Endothelial cell of umbilical vein (primary cell): Measurements from ENCODE around the gene LIMA1. TPM values are rescaled to one million over a fixed set of nuclear protein-coding genes. Genes with fewer than 3 reads are reported as not detected.

Source experiments
- BruUV-seq: library from RNA; stranded (reverse); fragments of 400-500 nt; replicated peaks from 2 replicates; lab custom pipeline; 2021; lab: Mats Ljungman, UMichigan
- CTCF ChIA-PET: fragments of 300-600, 350-600 bp; sonication (Branson Sonifier 250); formaldehyde crosslinking; loops from one replicate; lab custom pipeline; 2021; ENCODE audit warnings: antibody characterized with exemption, inconsistent platforms; lab: Charles Lee
- POLR2A ChIA-PET: fragments of 300-600, 350-600 bp; sonication (Branson Sonifier 250); formaldehyde crosslinking; loops from one replicate; lab custom pipeline; 2021; ENCODE audit warnings: antibody characterized with exemption, inconsistent platforms; lab: Charles Lee
- DNase-seq: peaks from one replicate; pipeline ENCODE4 v3.0.0-alpha.2; 2011; ENCODE audit warnings: low read depth, low spot score
- FAIRE-seq: peaks from 2 replicates; lab custom pipeline; 2011; peaks lifted over from hg19 to GRCh38; lab: Jason Lieb, UNC
- H2AFZ ChIP-seq: 2 replicates; pipeline ENCODE4 v1.6.0; 2012; ENCODE audit warnings: low read depth, low read length, control low read depth, inconsistent platforms
- H3K27ac ChIP-seq: 2 replicates; pipeline ENCODE4 v1.5.1; 2011; ENCODE audit warnings: low read depth, mild to moderate bottlenecking, control low read depth, low read length, moderate library complexity; ENCODE audit not compliant: insufficient read depth
- H3K27me3 ChIP-seq, 2 experiments: 2 replicates each; pipeline versions ENCODE4 v1.6.0 to v1.6.1; 2011; ENCODE audit warnings: low read length in 2 of 2, mixed read lengths in 1 of 2; ENCODE audit not compliant: control insufficient read depth in 2 of 2, insufficient read depth in 2 of 2
- H3K36me3 ChIP-seq, 2 experiments: 2 replicates in 1 of 2; 3 replicates in 1 of 2; pipeline ENCODE4 v1.5.1; 2011; ENCODE audit warnings: low read length in 2 of 2, mild to moderate bottlenecking in 1 of 2, moderate library complexity in 1 of 2; ENCODE audit not compliant: control insufficient read depth in 2 of 2, insufficient read depth in 2 of 2; ENCODE audit errors: extremely low read depth in 1 of 2
- H3K4me1 ChIP-seq: 3 replicates; pipeline ENCODE4 v1.5.1; 2011; ENCODE audit warnings: mild to moderate bottlenecking, low read length; ENCODE audit not compliant: control insufficient read depth, insufficient read depth; ENCODE audit errors: extremely low read depth
- H3K4me2 ChIP-seq: 2 replicates; pipeline ENCODE4 v1.6.1; 2011; ENCODE audit warnings: low read length, control low read depth, mixed read lengths; ENCODE audit not compliant: insufficient read depth
- H3K4me3 ChIP-seq, 3 experiments: fragments of 200-600 bp in 1 of 3; sonication (generic), shearing (Covaris generic) in 1 of 3; replicated peaks in 1 of 3; 2 replicates each; pipeline ENCODE4 v1.5.1; 2011 to 2016; ENCODE audit warnings: control low read depth in 3 of 3, low read length in 3 of 3, mild to moderate bottlenecking in 2 of 3, inconsistent platforms in 1 of 3, low read depth in 1 of 3, moderate library complexity in 1 of 3; ENCODE audit not compliant: insufficient read depth in 1 of 3
- H3K79me2 ChIP-seq: 2 replicates; pipeline ENCODE4 v1.6.0; 2012; ENCODE audit warnings: low read length, inconsistent platforms; ENCODE audit not compliant: control insufficient read depth, insufficient read depth
- H3K9ac ChIP-seq: replicated peaks from 2 replicates; pipeline ENCODE3; 2011; ENCODE audit warnings: low read length, control low read depth; ENCODE audit not compliant: insufficient read depth; ENCODE audit errors: extremely low read depth
- H3K9me1 ChIP-seq: replicated peaks from 3 replicates; pipeline ENCODE4 v1.6.0; 2011; ENCODE audit warnings: mild to moderate bottlenecking, low read length; ENCODE audit not compliant: control insufficient read depth, insufficient read depth; ENCODE audit errors: extremely low read depth
- H3K9me3 ChIP-seq: replicated peaks from 2 replicates; pipeline ENCODE4 v1.5.1; 2012; ENCODE audit warnings: low read length, inconsistent platforms; ENCODE audit not compliant: control insufficient read depth, insufficient read depth
- H4K20me1 ChIP-seq: replicated peaks from 2 replicates; pipeline ENCODE3; 2011; ENCODE audit warnings: mild to moderate bottlenecking, low read length; ENCODE audit not compliant: control insufficient read depth, insufficient read depth; ENCODE audit errors: extremely low read depth
- CTCF ChIP-seq, 2 donors: IDR thresholded peaks; 1 replicate in 1 of 2; 2 replicates in 1 of 2; pipeline ENCODE4 v1.5.1; 2011; ENCODE audit warnings: low read length in 2 of 2, mild to moderate bottlenecking in 2 of 2, moderate library complexity in 2 of 2, control low read depth in 1 of 2, inconsistent platforms in 1 of 2, low read depth in 1 of 2; ENCODE audit not compliant: insufficient read depth in 1 of 2; ENCODE audit errors: extremely low read depth in 1 of 2
- EZH2 ChIP-seq: IDR thresholded peaks from 2 replicates; pipeline ENCODE4 v1.6.1; 2012; ENCODE audit warnings: borderline replicate concordance, low read depth, mild to moderate bottlenecking, moderate library complexity, low read length, inconsistent platforms; ENCODE audit not compliant: severe bottlenecking
- FOS ChIP-seq: IDR thresholded peaks from 2 replicates; pipeline ENCODE4 v1.6.1; 2011; ENCODE audit warnings: mild to moderate bottlenecking, low read length, moderate library complexity, borderline replicate concordance; ENCODE audit not compliant: insufficient read depth
- GATA2 ChIP-seq: IDR thresholded peaks from 2 replicates; pipeline ENCODE4 v1.7.0; 2011; ENCODE audit warnings: low read depth, mild to moderate bottlenecking, moderate library complexity, mixed read lengths, low read length; ENCODE audit not compliant: insufficient read length, insufficient read depth
- JUN ChIP-seq: IDR thresholded peaks from 2 replicates; pipeline ENCODE4 v1.6.1; 2011; ENCODE audit warnings: borderline replicate concordance, low read depth; ENCODE audit not compliant: insufficient read length, insufficient read depth
- MAX ChIP-seq: IDR thresholded peaks from 2 replicates; pipeline ENCODE4 v1.6.1; 2011; ENCODE audit not compliant: insufficient read depth, insufficient read length
- MYC ChIP-seq: IDR thresholded peaks from one replicate; pipeline ENCODE4 v1.6.1; 2011; ENCODE audit warnings: mild to moderate bottlenecking, low read depth, low read length
- POLR2A ChIP-seq: IDR thresholded peaks from 2 replicates; pipeline ENCODE4 v1.6.1; 2012; ENCODE audit warnings: low read depth, mild to moderate bottlenecking, control low read depth, low read length
- POLR2AphosphoS5 ChIP-seq: IDR thresholded peaks from 2 replicates; pipeline ENCODE4 v1.6.1; 2012; ENCODE audit warnings: low read depth, mild to moderate bottlenecking, control low read depth, low read length, moderate library complexity; ENCODE audit not compliant: insufficient read depth
- dilution Hi-C: fragments of 300-500 bp; cut with MboI; formaldehyde crosslinking; loops from one replicate; pipeline ENCODE4 v1.15.0; 2019; ENCODE audit warnings: low sequenced_read_pairs; ENCODE audit not compliant: extremely low pct_ligation_motif_present
- intact Hi-C: fragments of 100-400 bp; cut with micrococcal nuclease; formaldehyde crosslinking; loops from one replicate; pipeline ENCODE4 v1.10.0; 2022
- polyA plus RNA-seq, 4 experiments: library from polyadenylated mRNA; depleted of rRNA in 3 of 4; stranded (reverse) in 3 of 4; unstranded in 1 of 4; fragments of >200 nt; gene quantifications; 2 replicates each; pipeline versions ENCODE4 v1.2.1 to v1.2.3, GENCODE V29; 2011 to 2012; ENCODE audit warnings: missing spikeins in 1 of 4
- total RNA-seq: library from RNA; stranded (reverse); gene quantifications from 2 replicates; pipeline ENCODE4 v1.2.3, GENCODE V29; 2021

The LIMA1 gene
- total and polyA plus RNA-seq, 2 donors (not counting 3 experiments of a cell fraction or from before 2014, with no cell fraction given): 35.0 to 87.3 TPM

- H3K36me3 ChIP-seq: no peaks in the 10 kb centered on the region
- H3K9me1 ChIP-seq: no peaks in the 10 kb centered on the region
- no peaks in the 10 kb centered on the region for H4K20me1 ChIP-seq
- DNase-seq (no peak), FAIRE-seq (no peak)
- no peak overlapping the region for H3K27ac ChIP-seq
- H3K4me2 ChIP-seq: no peak overlapping the region
- H3K9me3 ChIP-seq: no peaks in the 10 kb centered on the region
- BruUV-seq: no TSS peak
- dilution Hi-C loops: no loop called here
- intact Hi-C loops: no loop called here
- TF ChIP-seq POLR2A (no peak), MAX (no peak), FOS (no peak), JUN (no peak), POLR2AphosphoS5 (no peak), EZH2 (no peak), CTCF (IDR thresholded peaks at IDR 0.05; ENCODE audit: extremely low read depth in 1 of 2, insufficient read depth in 1 of 2, low read depth in 1 of 2, low read length in 2 of 2) (no peak), MYC (no peak), GATA2 (no peak)
- H3K4me3 ChIP-seq: no peak overlapping the region
- no peaks in the 10 kb centered on the region for H3K79me2 ChIP-seq
- ChIA-PET POLR2A (no interaction called here), CTCF (interaction anchor here (1.0 to 5.7 kb wide), 6 partner anchors 8 to 82 kb away, joined by 4 to 21 read pairs (median 6); no protein-coding TSS in a partner anchor)
- no peak overlapping the region for H3K9ac ChIP-seq
- peaks cover 8% of the 10 kb centered on the region for H3K4me1 ChIP-seq
- H2AFZ ChIP-seq: no peak overlapping the region
- H3K27me3 ChIP-seq: no peaks in the 10 kb centered on the region
These were observed 51.1 kb downstream of the LIMA1 start for GRCh38 chr12:50232206-50232605.
